HG03354 (cell line): ENCODE measurements around the gene LEF1.
"Not testable (repeated sequence)": the region's sequence is repeated elsewhere in the genome, so short reads cannot be mapped to it uniquely, and the experiment has no call there.

Experiments
- ATAC-seq: cut with Tn5 transposase; IDR thresholded peaks from one replicate; pipeline ENCODE4 v1.9.1; 2021; ENCODE audit warnings: mild to moderate bottlenecking; ENCODE audit not compliant: unreplicated experiment, poor library complexity, severe bottlenecking

Gene LEF1

GRCh38 chr4:108087293-108087967 lies 81.3 kb downstream of the LEF1 start:
- peak; percentile 85 for ATAC-seq

GRCh38 chr4:108081256-108081655 lies 87.5 kb downstream of the LEF1 start:
- no peak for ATAC-seq

GRCh38 chr4:108080747-108081146 lies 88.0 kb downstream of the LEF1 start:
- ATAC-seq, result no peak

GRCh38 chr4:108078024-108078733 lies 90.6 kb downstream of the LEF1 start:
- no peak for ATAC-seq

GRCh38 chr4:108072300-108072699 lies 96.4 kb downstream of the LEF1 start:
- ATAC-seq, result no peak

GRCh38 chr4:108070775-108071174 lies 98.0 kb downstream of the LEF1 start:
- ATAC-seq, result no peak

GRCh38 chr4:108068442-108068841 lies 100.3 kb downstream of the LEF1 start:
- ATAC-seq, result no peak

GRCh38 chr4:108060686-108061321 lies 107.9 kb downstream of the LEF1 start:
- ATAC-seq, result no peak

GRCh38 chr4:108060164-108060563 lies 108.6 kb downstream of the LEF1 start:
- no peak for ATAC-seq

GRCh38 chr4:108058685-108059440 lies 109.9 kb downstream of the LEF1 start:
- no peak for ATAC-seq

GRCh38 chr4:108056418-108056817 lies 112.3 kb downstream of the LEF1 start:
- ATAC-seq, result no peak

GRCh38 chr4:108055787-108056186 lies 112.9 kb downstream of the LEF1 start:
- ATAC-seq, result no peak

- no peak for ATAC-seq
Observed at GRCh38 chr4:108054025-108054638, 114.6 kb downstream of the LEF1 start.

GRCh38 chr4:108053251-108053711 lies 115.5 kb downstream of the LEF1 start:
- peak; percentile 97 for ATAC-seq

GRCh38 chr4:108052558-108053120 lies 116.1 kb downstream of the LEF1 start:
- ATAC-seq, result no peak

GRCh38 chr4:108051343-108051742 lies 117.4 kb downstream of the LEF1 start:
- ATAC-seq, result no peak

GRCh38 chr4:108050166-108051111 lies 118.3 kb downstream of the LEF1 start:
- ATAC-seq, result not testable (repeated sequence)

GRCh38 chr4:108049406-108049805 lies 119.3 kb downstream of the LEF1 start:
- no peak for ATAC-seq
